AG08395 (cell line): ENCODE measurements around the gene DIPK2A.

Experiments
- DNase-seq: peaks from one replicate; pipeline ENCODE4 v3.0.0; 2012; ENCODE audit warnings: mixed read lengths, low spot score

The DIPK2A gene

GRCh38 chr3:143974271-143975238, 2.9 kb downstream of the DIPK2A start:
- DNase-seq, result no peak

GRCh38 chr3:143975554-143976152, 4.0 kb downstream of the DIPK2A start:
- DNase-seq, result peak; percentile 17

- no peak for DNase-seq
Observed at GRCh38 chr3:143977341-143978262, 6.0 kb downstream of the DIPK2A start.

GRCh38 chr3:143978263-143978631, 6.6 kb downstream of the DIPK2A start:
- DNase-seq, result no peak

DNA sequence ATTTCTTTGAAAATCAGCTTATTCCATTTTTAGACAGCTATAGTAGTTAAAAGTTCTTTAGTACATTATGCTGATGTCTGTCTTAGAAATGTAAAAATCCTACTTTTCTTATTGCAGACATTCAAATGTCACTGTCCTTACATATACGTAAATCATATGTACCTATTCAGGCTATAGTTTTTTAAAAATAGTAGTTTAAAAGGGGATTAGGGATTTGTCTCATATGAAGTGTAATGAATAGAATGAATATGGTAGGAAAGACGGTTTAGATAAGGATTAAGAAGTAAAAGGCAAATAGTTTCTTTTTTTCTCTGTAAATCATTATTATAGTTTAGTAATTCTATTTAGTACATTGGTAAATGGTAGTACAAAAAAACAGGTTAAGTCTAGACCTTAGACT, 7.4 kb downstream of the DIPK2A start:
- no peak for DNase-seq

DNA sequence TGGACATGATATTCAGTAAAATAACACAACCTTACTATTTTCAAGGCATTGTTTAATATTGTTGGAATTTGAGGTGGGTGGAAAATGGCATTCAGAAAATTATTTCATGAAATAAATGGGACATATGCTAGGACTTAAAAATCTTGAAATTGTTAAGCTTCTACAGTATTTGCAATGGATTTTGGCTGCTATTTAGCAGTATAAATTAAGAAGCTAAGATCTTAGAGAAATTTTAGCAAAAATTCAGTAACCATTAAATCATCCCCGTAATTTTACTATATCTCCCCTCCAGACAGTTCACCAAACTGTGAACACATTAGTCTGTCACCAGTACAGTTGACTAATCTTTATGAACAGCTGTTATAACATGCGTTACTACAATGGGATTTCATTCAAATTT, 8.2 kb downstream of the DIPK2A start:
- no peak for DNase-seq

DNA sequence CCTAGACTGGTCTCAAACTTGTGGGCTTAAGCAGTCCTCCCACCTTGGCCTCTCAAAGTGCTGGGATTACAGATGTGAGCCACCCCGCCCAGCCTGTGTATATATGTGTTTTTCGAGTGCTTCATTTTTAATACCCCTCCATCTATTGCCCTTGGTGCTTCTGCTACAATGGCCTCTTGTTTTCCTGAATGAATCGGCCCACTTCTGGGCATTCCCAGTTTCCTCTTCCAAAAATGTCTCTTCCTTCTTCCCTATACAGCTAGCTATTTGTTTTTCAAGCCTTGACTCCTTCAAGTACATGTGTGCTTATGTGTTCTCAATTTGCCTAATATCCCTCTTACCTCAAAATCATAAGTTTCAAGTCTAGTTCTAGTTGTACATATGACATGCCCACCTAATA, 16.7 kb downstream of the DIPK2A start:
- DNase-seq, result no peak

DNA sequence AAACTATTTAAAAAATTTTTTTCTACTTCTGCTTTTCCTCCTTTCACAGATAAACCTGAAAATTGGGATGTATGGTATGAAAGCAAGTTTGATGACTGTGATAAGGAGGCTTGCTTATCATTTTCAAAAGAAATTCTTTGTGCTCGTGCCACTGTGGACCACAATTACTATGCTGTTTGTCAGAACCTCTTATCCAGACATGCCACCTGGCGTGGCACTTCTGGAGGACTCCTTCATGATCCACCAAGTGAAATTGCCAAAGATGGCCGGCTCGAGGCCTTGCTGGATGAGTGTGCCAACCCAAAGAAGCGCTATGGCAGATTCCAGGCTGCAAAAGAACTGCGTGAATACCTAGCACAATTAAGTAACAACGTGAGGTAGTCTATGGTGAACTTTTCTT, 17.8 kb downstream of the DIPK2A start:
- no peak for DNase-seq

- DNase-seq, result no peak
Observed at GRCh38 chr3:143991713-143992112, 20.1 kb downstream of the DIPK2A start.

GRCh38 chr3:143998266-143998665, 26.6 kb downstream of the DIPK2A start:
- no peak for DNase-seq

DNA sequence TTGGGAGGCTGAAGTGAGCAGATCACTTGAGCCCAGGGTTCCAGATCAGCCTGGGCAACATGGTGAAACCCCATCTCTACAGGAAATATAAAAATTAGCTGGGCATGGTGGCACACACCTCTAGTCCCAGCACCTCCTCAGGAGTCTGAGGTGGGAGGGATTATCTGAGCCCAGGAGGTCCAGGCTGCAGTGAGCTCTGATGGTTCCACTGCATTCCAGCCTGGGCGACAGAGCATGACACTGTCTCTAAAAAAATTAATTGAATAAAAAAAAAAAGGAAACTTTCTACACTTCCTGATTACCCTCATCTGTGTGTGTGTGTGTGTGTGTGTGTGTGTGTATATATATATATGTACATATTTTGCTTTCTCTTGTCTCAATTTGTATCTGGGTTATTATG, 31.4 kb downstream of the DIPK2A start:
- DNase-seq, result no peak

GRCh38 chr3:144010371-144010770, 38.7 kb downstream of the DIPK2A start:
- DNase-seq, result no peak

- DNase-seq, result no peak
Observed at GRCh38 chr3:144011251-144011799, 39.7 kb downstream of the DIPK2A start.

- DNase-seq, result no peak
Observed at GRCh38 chr3:144015133-144015532, 43.5 kb downstream of the DIPK2A start.

DNA sequence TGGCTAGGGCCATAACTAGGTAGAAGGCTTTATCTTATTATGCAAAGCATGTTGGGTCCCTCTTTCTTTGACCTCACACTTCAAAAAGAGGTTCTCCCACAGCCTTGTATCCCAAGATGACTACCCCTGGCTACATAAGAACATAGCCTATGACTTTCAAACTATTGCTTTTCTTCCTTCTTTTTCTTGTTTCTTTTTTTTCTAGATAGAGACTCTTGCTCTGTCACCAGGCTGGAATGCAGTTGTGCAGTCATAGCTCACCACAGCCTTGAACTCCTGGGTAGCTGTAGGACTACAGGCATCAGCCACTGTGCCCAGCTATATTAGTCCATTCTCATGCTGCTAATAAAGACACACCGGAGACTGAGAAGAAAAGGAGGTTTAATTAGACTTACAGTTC, 47.2 kb downstream of the DIPK2A start:
- peak; percentile 63 for DNase-seq
